Mononuclear cell (primary cell): ENCODE results near the gene ITGAV. TPM values are rescaled to one million over a fixed set of nuclear protein-coding genes. Genes with fewer than 3 reads are reported as not detected.

Experiments
- H3K27me3 ChIP-seq: 2 replicates; pipeline ENCODE4 v1.6.0; 2011; ENCODE audit warnings: low read length, control low read depth; ENCODE audit not compliant: insufficient read depth
- H3K4me1 ChIP-seq: 2 replicates; pipeline ENCODE4 v1.5.1; 2011; ENCODE audit warnings: mild to moderate bottlenecking, low read length, control low read depth; ENCODE audit not compliant: insufficient read depth
- H3K4me3 ChIP-seq: 2 replicates; pipeline ENCODE4 v1.5.1; 2011; ENCODE audit warnings: mild to moderate bottlenecking, low read length, moderate library complexity
- H3K9me3 ChIP-seq: 2 replicates; pipeline ENCODE4 v1.5.1; 2011; ENCODE audit warnings: low read depth, mild to moderate bottlenecking, control low read depth, low read length
- total RNA-seq: library from RNA; depleted of rRNA; stranded (reverse); fragments of >200 nt; gene quantifications from one replicate; pipeline ENCODE4 v1.2.3, GENCODE V29; 2012

The ITGAV gene
- total RNA-seq, 1 donor = 5.8 TPM

- H3K4me3 ChIP-seq = no peak overlapping the region
Measured at GRCh38 chr2:186591506-186591890, 1.6 kb downstream of the ITGAV start.

DNA sequence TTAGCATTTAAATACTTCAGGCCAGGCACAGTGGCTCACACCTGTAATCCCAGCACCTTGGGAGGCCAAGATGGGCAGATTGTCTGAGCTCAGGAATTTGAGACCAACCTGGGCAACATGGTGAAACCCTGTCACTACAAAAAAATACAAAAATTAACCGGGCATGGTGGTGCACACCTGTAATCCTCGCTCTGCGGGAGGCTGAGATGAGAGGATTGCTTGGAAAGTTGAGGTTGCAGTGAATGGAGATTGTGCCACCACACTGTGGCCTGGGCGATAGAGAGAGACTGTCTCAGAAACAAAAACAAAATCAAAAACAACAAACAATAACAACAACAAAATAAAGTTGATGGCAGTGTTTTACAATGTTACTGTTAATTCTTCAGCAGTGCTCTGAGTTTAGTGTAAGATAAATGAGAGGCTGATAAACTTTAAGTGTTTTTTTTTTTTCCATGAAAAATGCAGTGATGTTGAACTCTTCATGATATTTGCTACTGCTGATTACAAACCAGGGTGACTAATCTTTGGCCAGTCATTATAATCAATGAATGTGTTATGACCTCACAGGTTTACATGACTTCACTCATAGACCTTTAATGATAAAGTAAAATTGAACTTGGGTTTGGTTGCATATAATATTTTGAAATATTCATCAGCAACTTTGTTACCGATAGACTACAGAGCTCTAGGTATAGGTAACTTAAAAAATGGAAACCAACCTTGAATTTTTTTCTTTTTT lies 2.5 kb downstream of the ITGAV start:
- H3K27me3 ChIP-seq = no peaks in the 10 kb centered on the region
- peaks cover 18% of the 10 kb centered on the region for H3K4me1 ChIP-seq

More at GRCh38 chr2:186591506-186591890, 1.6 kb downstream of the ITGAV start:
- H3K9me3 ChIP-seq = no peaks in the 10 kb centered on the region
- H3K4me1 ChIP-seq = peaks cover 18% of the 10 kb centered on the region
- no peaks in the 10 kb centered on the region for H3K27me3 ChIP-seq

DNA sequence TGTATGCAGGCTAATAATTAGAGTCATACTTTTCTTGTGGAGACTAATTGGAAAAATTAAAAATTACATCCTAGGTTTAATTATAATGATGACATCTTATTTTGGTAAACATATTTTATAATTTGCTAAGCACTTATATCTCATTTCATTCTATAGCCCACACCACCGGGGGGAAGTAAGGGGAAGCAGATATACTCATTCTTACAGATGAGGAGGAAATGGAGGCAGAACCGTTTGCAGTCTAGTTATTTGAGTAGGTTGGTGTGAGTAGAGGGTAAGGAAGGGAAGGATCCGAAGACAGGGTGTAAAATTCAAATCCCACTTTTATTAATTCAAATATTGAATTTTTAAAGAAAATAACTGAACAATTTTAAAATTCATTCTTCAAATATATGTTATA lies 3.7 kb downstream of the ITGAV start:
- H3K4me1 ChIP-seq = peaks cover 18% of the 10 kb centered on the region
- H3K9me3 ChIP-seq = no peaks in the 10 kb centered on the region
- H3K27me3 ChIP-seq = no peaks in the 10 kb centered on the region
- H3K4me3 ChIP-seq = no peak overlapping the region

More for the DNA sequence above, 2.5 kb downstream of the ITGAV start:
- Histone ChIP-seq H3K9me3 (no peaks in the 10 kb centered on the region), H3K4me3 (no peak overlapping the region)

GRCh38 chr2:186594001-186594722 lies 4.3 kb downstream of the ITGAV start:
- H3K9me3 ChIP-seq = no peaks in the 10 kb centered on the region
- no peak overlapping the region for H3K4me3 ChIP-seq
- peaks cover 14% of the 10 kb centered on the region for H3K4me1 ChIP-seq

DNA sequence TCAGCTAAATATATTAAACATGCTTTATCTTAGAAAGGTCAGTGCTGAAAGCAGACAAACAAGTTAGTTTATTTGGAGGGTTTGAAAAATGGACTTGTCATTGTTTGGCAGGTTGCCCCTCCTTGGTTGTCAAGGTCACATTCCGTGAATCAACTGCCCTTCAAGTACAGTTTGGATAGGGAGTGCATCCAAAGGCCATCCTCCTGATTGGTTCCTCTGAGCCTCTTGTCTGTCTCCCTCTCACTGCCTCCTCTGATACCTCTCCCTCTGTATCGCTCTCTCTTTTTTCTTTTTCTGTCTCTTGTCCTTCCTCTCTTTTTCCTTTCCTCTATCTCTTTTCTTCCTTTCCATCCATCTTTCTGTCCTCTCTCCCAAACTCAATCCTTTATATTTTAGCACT lies 5.4 kb downstream of the ITGAV start:
- H3K27me3 ChIP-seq = no peaks in the 10 kb centered on the region
- peaks cover 11% of the 10 kb centered on the region for H3K4me1 ChIP-seq
- H3K4me3 ChIP-seq = no peak overlapping the region
- H3K9me3 ChIP-seq = no peaks in the 10 kb centered on the region

More at GRCh38 chr2:186594001-186594722, 4.3 kb downstream of the ITGAV start:
- no peaks in the 10 kb centered on the region for H3K27me3 ChIP-seq

DNA sequence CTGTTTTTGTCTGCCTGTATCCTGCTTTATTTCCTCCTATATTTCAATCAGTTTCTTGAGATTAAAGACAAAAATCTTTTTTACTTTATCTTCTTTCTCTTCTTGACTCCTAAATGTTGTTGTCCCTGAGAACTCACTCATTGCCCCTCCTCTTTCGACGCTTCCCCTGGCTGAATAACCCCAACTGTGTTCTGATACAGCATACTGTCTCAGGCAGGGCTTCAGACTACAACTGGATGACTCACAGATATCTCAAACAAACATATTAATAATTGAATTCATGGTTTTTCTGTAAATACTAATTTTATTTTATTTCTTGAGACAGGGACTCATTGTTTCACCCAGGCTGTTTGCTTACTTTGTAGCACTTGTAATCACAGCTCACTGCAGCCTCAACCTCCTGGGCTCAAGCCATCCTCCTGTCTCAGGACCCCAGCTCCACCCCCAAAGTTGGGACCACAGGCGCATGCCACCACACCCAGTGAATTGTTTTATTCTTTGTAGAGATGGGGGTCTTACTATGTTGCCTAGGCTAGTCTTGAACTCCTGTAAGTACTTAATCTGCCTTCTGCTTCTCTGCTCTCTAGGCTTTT lies 9.4 kb downstream of the ITGAV start:
- no peaks in the 10 kb centered on the region for H3K9me3 ChIP-seq
- no peak overlapping the region for H3K4me3 ChIP-seq
- no peaks in the 10 kb centered on the region for H3K4me1 ChIP-seq

GRCh38 chr2:186603286-186603685 lies 13.4 kb downstream of the ITGAV start:
- no peaks in the 10 kb centered on the region for H3K9me3 ChIP-seq

More for the DNA sequence above, 9.4 kb downstream of the ITGAV start:
- H3K27me3 ChIP-seq = no peaks in the 10 kb centered on the region

DNA sequence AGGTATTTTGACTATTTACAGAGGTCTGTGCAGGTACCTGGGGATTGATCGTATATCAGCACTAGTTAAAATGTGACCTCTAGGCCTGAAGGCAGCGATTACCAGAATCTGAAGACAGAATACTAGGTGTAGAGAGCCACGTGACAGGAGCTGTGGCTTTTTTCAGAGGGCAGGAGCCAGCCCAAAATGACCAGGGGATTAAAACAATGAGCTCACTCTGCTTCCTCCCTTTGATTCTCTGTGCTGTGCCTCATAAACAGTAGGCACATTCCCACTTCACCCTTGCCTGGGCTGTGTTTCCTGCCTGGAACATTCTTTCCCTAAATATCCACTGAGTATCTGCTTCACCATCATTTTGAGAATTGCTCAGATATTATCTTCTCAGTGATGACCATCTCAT lies 15.2 kb downstream of the ITGAV start:
- Histone ChIP-seq H3K27me3 (no peaks in the 10 kb centered on the region), H3K4me3 (no peak overlapping the region), H3K9me3 (no peaks in the 10 kb centered on the region), H3K4me1 (no peaks in the 10 kb centered on the region)

More at GRCh38 chr2:186603286-186603685, 13.4 kb downstream of the ITGAV start:
- H3K4me1 ChIP-seq = no peaks in the 10 kb centered on the region
- H3K4me3 ChIP-seq = no peak overlapping the region
- H3K27me3 ChIP-seq = no peaks in the 10 kb centered on the region

DNA sequence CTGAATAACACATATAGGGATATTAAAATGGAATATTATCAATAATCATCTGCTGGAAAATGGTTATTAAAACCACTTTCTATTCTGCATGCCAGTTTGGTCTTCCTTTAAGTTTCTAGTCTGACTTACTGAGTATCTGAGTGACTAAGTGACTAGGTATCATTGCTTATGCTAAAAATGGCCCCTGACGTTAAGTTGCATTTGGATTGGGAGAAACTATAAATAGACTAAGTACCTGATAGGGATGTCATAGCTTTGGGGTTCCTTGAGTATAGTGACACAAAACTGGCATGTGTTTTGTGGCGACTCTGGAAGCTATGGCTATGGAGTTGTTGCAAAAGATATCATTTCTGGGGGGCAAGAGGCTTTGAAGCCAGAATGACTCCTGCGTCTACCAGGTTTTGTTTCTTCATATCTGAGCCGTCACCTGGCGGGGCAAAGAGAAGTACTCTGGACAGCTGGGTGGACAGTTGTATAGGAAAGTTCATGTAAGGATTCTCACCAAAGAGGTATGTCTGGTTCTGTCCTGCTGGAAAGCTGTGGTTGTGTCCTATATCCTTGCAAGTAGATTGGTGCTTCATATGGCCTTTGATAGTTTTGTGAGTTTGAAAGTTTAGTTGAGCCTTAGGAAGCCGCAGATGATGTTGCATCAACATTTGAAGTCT lies 17.9 kb downstream of the ITGAV start:
- Histone ChIP-seq H3K4me3 (no peak overlapping the region), H3K27me3 (no peaks in the 10 kb centered on the region), H3K4me1 (no peaks in the 10 kb centered on the region), H3K9me3 (no peaks in the 10 kb centered on the region)

- Histone ChIP-seq H3K4me3 (no peak overlapping the region), H3K4me1 (no peaks in the 10 kb centered on the region), H3K9me3 (no peaks in the 10 kb centered on the region), H3K27me3 (no peaks in the 10 kb centered on the region)
Measured at GRCh38 chr2:186610785-186611184, 20.9 kb downstream of the ITGAV start.

GRCh38 chr2:186611526-186611925 lies 21.7 kb downstream of the ITGAV start:
- Histone ChIP-seq H3K9me3 (no peaks in the 10 kb centered on the region), H3K4me1 (no peaks in the 10 kb centered on the region), H3K4me3 (no peak overlapping the region), H3K27me3 (no peaks in the 10 kb centered on the region)

DNA sequence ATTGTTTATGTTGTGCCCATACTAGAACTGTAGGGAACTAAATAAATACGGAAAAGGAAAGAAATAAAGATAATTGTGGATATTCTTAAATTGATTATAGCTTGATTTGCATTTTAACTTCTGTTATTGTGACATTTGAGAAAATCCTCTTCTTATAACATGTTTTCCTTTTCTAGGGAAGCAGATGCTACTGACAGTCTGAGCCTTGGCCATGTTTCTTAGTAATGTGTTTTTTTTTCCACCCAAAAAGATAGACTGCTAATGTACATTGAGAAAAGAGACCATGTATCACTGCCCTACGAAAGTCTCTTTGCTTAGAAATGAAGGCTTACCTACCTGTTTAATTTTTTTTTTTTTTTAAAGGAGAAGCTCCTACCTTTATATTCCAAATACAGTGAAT lies 22.2 kb downstream of the ITGAV start:
- no peaks in the 10 kb centered on the region for H3K4me1 ChIP-seq
- H3K27me3 ChIP-seq = no peaks in the 10 kb centered on the region
- H3K4me3 ChIP-seq = no peak overlapping the region
- H3K9me3 ChIP-seq = no peaks in the 10 kb centered on the region

- Histone ChIP-seq H3K4me3 (no peak overlapping the region), H3K27me3 (no peaks in the 10 kb centered on the region), H3K9me3 (no peaks in the 10 kb centered on the region), H3K4me1 (no peaks in the 10 kb centered on the region)
Measured at GRCh38 chr2:186612555-186613440, 22.9 kb downstream of the ITGAV start.

GRCh38 chr2:186614373-186614772 lies 24.5 kb downstream of the ITGAV start:
- H3K4me1 ChIP-seq = no peaks in the 10 kb centered on the region
- no peak overlapping the region for H3K4me3 ChIP-seq
- H3K9me3 ChIP-seq = no peaks in the 10 kb centered on the region
- no peaks in the 10 kb centered on the region for H3K27me3 ChIP-seq
